ENCODE results near the gene MMP7. TPM values are rescaled to one million over a fixed set of nuclear protein-coding genes. Genes with fewer than 3 reads are reported as not detected.

The MMP7 gene
- total and polyA plus RNA-seq, 12 donors, result 0.39 to 0.61 (median 0.44) TPM; not detected in 9

- Histone ChIP-seq H3K9me3 (replicated peaks in 1 of 3) (no peaks in the 10 kb centered on the region), H3K27me3 (no peaks in the 10 kb centered on the region), H3K4me3 (no peak overlapping the region), H3K4me1 (replicated peaks in 1 of 2) (no peaks in the 10 kb centered on the region), H3K36me3 (replicated peaks in 1 of 2) (no peaks in the 10 kb centered on the region), H3K27ac (no peak overlapping the region)
- DNase-seq, result no peak
- 22 to 38% (median 28%) methylated on average over 1 of the region's 1 CpG for WGBS, 4 donors
- TF ChIP-seq POLR2A (IDR thresholded peaks at IDR 0.05), result no peak
- no peak for TF ChIP-seq CTCF (IDR thresholded peaks at IDR 0.05)
- intact Hi-C loops (cut with DNase I), result no loop called here
Observed at GRCh38 chr11:102566112-102566511, 35.6 kb upstream of the MMP7 start.

- no peak for TF ChIP-seq CTCF (IDR thresholded peaks at IDR 0.05)
- no peak for TF ChIP-seq POLR2A (IDR thresholded peaks at IDR 0.05)
- Histone ChIP-seq H3K4me3 (no peak overlapping the region), H3K27me3 (no peaks in the 10 kb centered on the region), H3K36me3 (replicated peaks in 1 of 2) (no peaks in the 10 kb centered on the region), H3K27ac (no peak overlapping the region), H3K4me1 (replicated peaks in 1 of 2) (no peaks in the 10 kb centered on the region), H3K9me3 (replicated peaks in 1 of 3) (no peaks in the 10 kb centered on the region)
- WGBS, 4 donors, result 61 to 76% (median 73%) methylated on average over 2 of the region's 2 CpGs
- intact Hi-C loops (cut with DNase I), result no loop called here
- DNase-seq, result no peak
Observed at GRCh38 chr11:102564110-102564509, 33.6 kb upstream of the MMP7 start.

GRCh38 chr11:102561636-102562035 is 31.1 kb upstream of the MMP7 start:
- intact Hi-C loops (cut with DNase I), result no loop called here
- H3K27ac ChIP-seq, result no peak overlapping the region
- H3K9me3 ChIP-seq (replicated peaks in 1 of 3), result no peaks in the 10 kb centered on the region
- H3K27me3 ChIP-seq, result no peaks in the 10 kb centered on the region
- TF ChIP-seq CTCF (IDR thresholded peaks at IDR 0.05) (no peak), POLR2A (IDR thresholded peaks at IDR 0.05) (no peak)
- H3K36me3 ChIP-seq (replicated peaks in 1 of 2), result no peaks in the 10 kb centered on the region
- DNase-seq, result no peak
- H3K4me3 ChIP-seq, result no peak overlapping the region
- no peaks in the 10 kb centered on the region for H3K4me1 ChIP-seq (replicated peaks in 1 of 2)

- 45 to 56% (median 53%) methylated on average over 6 of the region's 6 CpGs for WGBS, 4 donors
- Histone ChIP-seq H3K9me3 (replicated peaks in 1 of 3) (no peaks in the 10 kb centered on the region), H3K4me3 (peak overlapping the region in 1 of 4 donors; percentile 36), H3K27ac (no peak overlapping the region), H3K4me1 (replicated peaks in 1 of 2) (no peaks in the 10 kb centered on the region), H3K36me3 (replicated peaks in 1 of 2) (no peaks in the 10 kb centered on the region), H3K27me3 (no peaks in the 10 kb centered on the region)
- intact Hi-C loops (cut with DNase I), result no loop called here
- TF ChIP-seq POLR2A (IDR thresholded peaks at IDR 0.05) (no peak), CTCF (IDR thresholded peaks at IDR 0.05) (no peak)
- DNase-seq, result no peak
Observed at GRCh38 chr11:102560555-102561011, 30.0 kb upstream of the MMP7 start.

All from adrenal gland (tissue), 12 donors.